Measurements from ENCODE around the gene SMIM36.

DNA sequence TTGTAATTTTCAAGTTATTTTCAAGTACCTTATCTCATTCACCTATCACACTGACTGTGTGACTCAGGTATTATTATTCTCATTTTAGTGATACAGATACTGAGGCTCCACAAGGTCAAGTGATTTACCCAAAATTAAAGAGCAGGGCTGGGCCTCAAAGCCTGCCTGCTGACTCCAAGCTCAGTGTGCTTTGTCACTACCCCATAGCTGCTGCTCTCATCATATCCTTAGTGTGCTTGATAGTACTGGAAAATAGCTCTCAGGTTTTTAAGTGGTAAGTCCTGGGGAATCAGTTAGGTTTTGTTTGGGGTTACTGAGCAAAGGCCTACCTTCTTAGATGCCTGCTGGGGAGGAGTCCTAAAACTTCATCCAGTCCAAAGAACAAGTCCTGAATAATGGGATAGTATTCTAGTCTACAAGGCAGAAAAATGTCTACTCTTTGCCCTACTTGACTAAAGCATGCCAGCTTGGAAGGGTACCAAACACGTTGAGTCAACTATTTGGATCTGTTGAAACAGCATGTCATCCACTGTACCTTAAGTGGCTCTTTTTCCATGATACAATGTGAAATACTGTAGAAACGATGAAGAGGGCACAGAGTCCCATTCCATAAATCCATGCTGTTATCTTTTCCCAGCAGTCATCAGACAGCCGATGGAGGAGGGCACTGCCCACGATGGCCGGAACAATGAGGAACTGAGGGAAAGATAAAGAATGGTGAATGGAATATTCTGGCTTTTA is 100.4 kb downstream of the SMIM36 start:
- no peak for TF ChIP-seq POLR2AphosphoS5 (IDR thresholded peaks at IDR 0.05; ENCODE audit: insufficient read depth in 1 of 2, low read depth in 1 of 2)
- TF ChIP-seq, protein P1, sequence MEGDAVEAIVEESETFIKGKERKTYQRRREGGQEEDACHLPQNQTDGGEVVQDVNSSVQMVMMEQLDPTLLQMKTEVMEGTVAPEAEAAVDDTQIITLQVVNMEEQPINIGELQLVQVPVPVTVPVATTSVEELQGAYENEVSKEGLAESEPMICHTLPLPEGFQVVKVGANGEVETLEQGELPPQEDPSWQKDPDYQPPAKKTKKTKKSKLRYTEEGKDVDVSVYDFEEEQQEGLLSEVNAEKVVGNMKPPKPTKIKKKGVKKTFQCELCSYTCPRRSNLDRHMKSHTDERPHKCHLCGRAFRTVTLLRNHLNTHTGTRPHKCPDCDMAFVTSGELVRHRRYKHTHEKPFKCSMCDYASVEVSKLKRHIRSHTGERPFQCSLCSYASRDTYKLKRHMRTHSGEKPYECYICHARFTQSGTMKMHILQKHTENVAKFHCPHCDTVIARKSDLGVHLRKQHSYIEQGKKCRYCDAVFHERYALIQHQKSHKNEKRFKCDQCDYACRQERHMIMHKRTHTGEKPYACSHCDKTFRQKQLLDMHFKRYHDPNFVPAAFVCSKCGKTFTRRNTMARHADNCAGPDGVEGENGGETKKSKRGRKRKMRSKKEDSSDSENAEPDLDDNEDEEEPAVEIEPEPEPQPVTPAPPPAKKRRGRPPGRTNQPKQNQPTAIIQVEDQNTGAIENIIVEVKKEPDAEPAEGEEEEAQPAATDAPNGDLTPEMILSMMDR (IDR thresholded peaks at IDR 0.05), result no peak

Measured in vagina (tissue), 2 donors.